ENCODE data around the gene ZNF474.

ZNF474 gene

GRCh38 chr5:122112733-122113558 lies 16.4 kb upstream of the ZNF474 start:
- no peak for TF ChIP-seq Cebpa-rat (IDR thresholded peaks at IDR 0.05)
- Histone ChIP-seq H3K36me3 (no peaks in the 10 kb centered on the region), H3K9ac (no peak overlapping the region), H4K20me1 (no peaks in the 10 kb centered on the region), H3K27me3 (no peaks in the 10 kb centered on the region), H3K4me3 (no peak overlapping the region), H3K4me1 (peaks cover 0 to 6% (median 0%) of the 10 kb centered on the region in 10 experiments; a peak in 3 of 20 replicates), H3K27ac (no peak overlapping the region), H3K4me2 (no peak overlapping the region), H3K9me3 (replicated peaks in 1 of 11) (no peaks in the 10 kb centered on the region)

DNA sequence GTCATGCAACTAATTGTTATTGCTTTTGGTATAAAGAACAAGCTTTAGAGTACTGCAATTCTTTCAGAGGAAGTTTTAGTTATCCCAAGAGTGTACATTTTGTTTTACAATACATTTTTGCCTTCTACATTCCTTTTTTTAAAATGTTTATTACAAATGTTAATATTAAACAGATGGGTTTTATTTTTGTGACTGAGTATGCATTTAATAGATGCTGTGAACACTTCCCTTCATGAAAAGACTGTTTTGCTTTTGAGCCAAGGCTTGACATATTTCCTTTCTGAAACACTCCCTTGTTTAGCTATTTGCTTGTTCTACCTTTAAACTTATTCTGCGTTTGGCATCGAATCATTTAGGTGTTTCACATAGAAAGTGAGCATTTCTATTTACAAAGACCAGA lies 14.8 kb upstream of the ZNF474 start:
- no peak for TF ChIP-seq Cebpa-rat (IDR thresholded peaks at IDR 0.05)
- H3K9me3 ChIP-seq (replicated peaks in 1 of 11), result no peaks in the 10 kb centered on the region
- no peak overlapping the region for H3K9ac ChIP-seq
- H3K4me1 ChIP-seq, result peaks cover 0 to 6% (median 0%) of the 10 kb centered on the region in 10 experiments; a peak in 3 of 20 replicates
- H3K36me3 ChIP-seq, result no peaks in the 10 kb centered on the region
- H3K27me3 ChIP-seq, result no peaks in the 10 kb centered on the region
- no peak overlapping the region for H3K4me2 ChIP-seq
- no peak overlapping the region for H3K27ac ChIP-seq
- H3K4me3 ChIP-seq, result no peak overlapping the region
- no peaks in the 10 kb centered on the region for H4K20me1 ChIP-seq

DNA sequence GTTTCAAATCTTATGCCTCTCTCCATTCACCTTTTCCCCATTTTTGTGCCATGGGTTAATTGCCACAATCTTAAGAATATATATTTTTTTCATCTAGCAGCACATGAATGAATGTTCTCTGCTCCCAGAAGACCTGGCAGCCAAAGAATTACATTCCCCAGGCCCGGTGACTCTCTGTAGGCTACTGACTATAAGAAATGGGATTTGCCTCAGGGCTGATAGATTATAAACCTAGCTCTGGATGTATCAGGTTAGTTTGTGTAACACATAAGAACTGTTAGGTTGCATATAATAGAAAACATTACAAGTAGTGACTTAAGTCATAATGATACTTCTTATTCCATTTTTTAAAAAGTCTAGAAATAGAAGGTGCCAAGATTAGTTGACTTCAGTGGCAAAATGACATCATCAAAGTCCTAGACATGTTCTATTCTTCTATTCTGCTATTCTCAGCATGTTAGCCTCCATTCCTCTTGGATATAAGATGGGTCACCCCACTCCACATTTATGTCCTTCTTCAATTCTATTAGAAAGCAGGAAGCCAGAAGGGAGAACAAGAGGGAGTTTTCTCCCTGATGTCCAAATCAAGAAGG lies 10.9 kb upstream of the ZNF474 start:
- H3K4me1 ChIP-seq, result peaks cover 0 to 6% (median 0%) of the 10 kb centered on the region in 10 experiments; a peak in 3 of 20 replicates
- no peak for TF ChIP-seq Cebpa-rat (IDR thresholded peaks at IDR 0.05)
- no peaks in the 10 kb centered on the region for H3K9me3 ChIP-seq (replicated peaks in 1 of 11)
- no peaks in the 10 kb centered on the region for H3K36me3 ChIP-seq
- H3K4me2 ChIP-seq, result no peak overlapping the region
- no peak overlapping the region for H3K4me3 ChIP-seq
- H3K27me3 ChIP-seq, result no peaks in the 10 kb centered on the region
- H3K9ac ChIP-seq, result no peak overlapping the region
- H4K20me1 ChIP-seq, result no peaks in the 10 kb centered on the region
- H3K27ac ChIP-seq, result no peak overlapping the region

- no peak overlapping the region for H3K27ac ChIP-seq
Measured at GRCh38 chr5:122119205-122119604, 10.1 kb upstream of the ZNF474 start.

DNA sequence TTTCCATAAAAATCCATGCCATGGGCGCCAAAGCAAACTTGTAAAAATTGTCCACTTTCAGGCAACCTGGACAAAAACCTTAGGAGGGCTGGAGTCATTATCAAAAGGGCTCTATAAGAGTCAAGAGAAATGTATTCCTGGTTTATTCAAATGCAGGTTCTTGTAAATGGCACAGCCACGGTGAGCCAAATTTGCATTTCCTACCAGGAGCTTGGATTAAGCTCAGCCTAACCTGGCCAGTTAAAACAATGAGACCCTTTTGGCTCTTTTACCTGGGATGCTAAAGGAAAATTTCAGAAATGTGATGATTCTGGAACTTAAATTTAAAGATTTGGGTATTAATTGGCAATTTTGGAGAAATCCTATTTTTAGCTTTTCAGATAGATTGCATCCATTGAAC lies 8.9 kb upstream of the ZNF474 start:
- no peak for TF ChIP-seq Cebpa-rat (IDR thresholded peaks at IDR 0.05)
- no peaks in the 10 kb centered on the region for H3K36me3 ChIP-seq

More at GRCh38 chr5:122119205-122119604, 10.1 kb upstream of the ZNF474 start:
- Histone ChIP-seq H3K4me3 (no peak overlapping the region), H3K4me2 (no peak overlapping the region), H3K9ac (no peak overlapping the region), H3K27me3 (no peaks in the 10 kb centered on the region), H3K4me1 (peaks cover 0 to 6% (median 0%) of the 10 kb centered on the region in 10 experiments; a peak in 3 of 20 replicates), H4K20me1 (no peaks in the 10 kb centered on the region), H3K9me3 (replicated peaks in 1 of 11) (no peaks in the 10 kb centered on the region), H3K36me3 (no peaks in the 10 kb centered on the region)
- no peak for TF ChIP-seq Cebpa-rat (IDR thresholded peaks at IDR 0.05)

DNA sequence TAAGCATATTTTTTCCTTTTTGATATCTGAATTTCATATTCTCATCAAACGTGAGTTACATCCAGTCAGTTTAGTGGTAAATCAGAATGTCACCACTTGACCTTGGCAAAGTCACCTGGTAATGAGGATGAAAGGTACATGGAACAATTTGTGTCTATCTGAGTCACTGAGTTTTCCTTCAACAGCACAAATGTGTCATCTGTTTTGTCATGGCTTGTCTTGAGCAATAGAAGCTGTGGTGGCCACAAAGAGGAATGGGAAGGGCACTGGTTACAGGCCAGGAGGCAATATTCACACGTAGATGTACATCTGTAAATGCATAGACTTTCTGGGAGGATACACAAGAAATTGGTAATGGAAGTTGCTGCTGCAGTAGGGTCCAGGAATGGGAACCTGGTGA lies 8.4 kb upstream of the ZNF474 start:
- TF ChIP-seq Cebpa-rat (IDR thresholded peaks at IDR 0.05), result no peak
- H4K20me1 ChIP-seq, result no peaks in the 10 kb centered on the region
- H3K36me3 ChIP-seq, result no peaks in the 10 kb centered on the region
- H3K4me2 ChIP-seq, result no peak overlapping the region
- peaks cover 0 to 6% (median 0%) of the 10 kb centered on the region in 10 experiments; a peak in 3 of 20 replicates for H3K4me1 ChIP-seq
- H3K9ac ChIP-seq, result no peak overlapping the region
- H3K27ac ChIP-seq, result no peak overlapping the region
- H3K9me3 ChIP-seq (replicated peaks in 1 of 11), result no peaks in the 10 kb centered on the region
- H3K4me3 ChIP-seq, result no peak overlapping the region
- no peaks in the 10 kb centered on the region for H3K27me3 ChIP-seq

More for the DNA sequence above, 8.9 kb upstream of the ZNF474 start:
- H3K4me2 ChIP-seq, result no peak overlapping the region
- H3K9me3 ChIP-seq (replicated peaks in 1 of 11), result no peaks in the 10 kb centered on the region
- H3K27me3 ChIP-seq, result no peaks in the 10 kb centered on the region
- H4K20me1 ChIP-seq, result no peaks in the 10 kb centered on the region
- H3K9ac ChIP-seq, result no peak overlapping the region
- H3K4me3 ChIP-seq, result no peak overlapping the region
- no peak overlapping the region for H3K27ac ChIP-seq
- peaks cover 0 to 6% (median 0%) of the 10 kb centered on the region in 10 experiments; a peak in 3 of 20 replicates for H3K4me1 ChIP-seq

- Histone ChIP-seq H3K4me2 (no peak overlapping the region), H3K36me3 (no peaks in the 10 kb centered on the region), H3K4me3 (no peak overlapping the region), H3K9ac (no peak overlapping the region), H3K27me3 (no peaks in the 10 kb centered on the region), H3K27ac (no peak overlapping the region), H3K4me1 (no peaks in the 10 kb centered on the region), H4K20me1 (no peaks in the 10 kb centered on the region), H3K9me3 (replicated peaks in 1 of 11) (no peaks in the 10 kb centered on the region)
- no peak for TF ChIP-seq Cebpa-rat (IDR thresholded peaks at IDR 0.05)
Measured at GRCh38 chr5:122121479-122122465, 7.6 kb upstream of the ZNF474 start.

DNA sequence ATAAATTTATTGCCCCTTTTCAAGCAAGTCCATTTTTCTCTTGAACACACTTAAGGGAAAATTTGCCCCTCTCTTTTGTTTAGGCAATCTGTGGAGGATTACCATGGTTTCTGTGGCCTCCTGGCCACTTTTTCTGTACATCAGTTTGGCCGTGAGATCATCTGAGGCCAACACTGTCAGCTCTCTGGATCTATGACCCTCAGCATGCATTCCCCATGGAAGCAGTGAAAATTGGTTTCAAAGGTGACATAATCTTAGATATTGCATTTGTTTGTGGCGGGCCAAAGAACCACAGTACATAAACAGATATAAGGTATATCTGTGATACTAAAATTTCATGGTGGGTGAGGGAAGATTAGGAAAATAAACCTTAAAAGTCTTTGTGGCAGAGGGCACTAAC lies 4.6 kb upstream of the ZNF474 start:
- no peak overlapping the region for H3K4me2 ChIP-seq
- H3K4me3 ChIP-seq, result no peak overlapping the region
- TF ChIP-seq Cebpa-rat (IDR thresholded peaks at IDR 0.05), result no peak
- H3K9ac ChIP-seq, result no peak overlapping the region
- no peak overlapping the region for H3K27ac ChIP-seq
- H3K9me3 ChIP-seq (replicated peaks in 1 of 11), result no peaks in the 10 kb centered on the region
- H3K36me3 ChIP-seq, result no peaks in the 10 kb centered on the region
- no peaks in the 10 kb centered on the region for H4K20me1 ChIP-seq
- no peaks in the 10 kb centered on the region for H3K27me3 ChIP-seq
- no peaks in the 10 kb centered on the region for H3K4me1 ChIP-seq

DNA sequence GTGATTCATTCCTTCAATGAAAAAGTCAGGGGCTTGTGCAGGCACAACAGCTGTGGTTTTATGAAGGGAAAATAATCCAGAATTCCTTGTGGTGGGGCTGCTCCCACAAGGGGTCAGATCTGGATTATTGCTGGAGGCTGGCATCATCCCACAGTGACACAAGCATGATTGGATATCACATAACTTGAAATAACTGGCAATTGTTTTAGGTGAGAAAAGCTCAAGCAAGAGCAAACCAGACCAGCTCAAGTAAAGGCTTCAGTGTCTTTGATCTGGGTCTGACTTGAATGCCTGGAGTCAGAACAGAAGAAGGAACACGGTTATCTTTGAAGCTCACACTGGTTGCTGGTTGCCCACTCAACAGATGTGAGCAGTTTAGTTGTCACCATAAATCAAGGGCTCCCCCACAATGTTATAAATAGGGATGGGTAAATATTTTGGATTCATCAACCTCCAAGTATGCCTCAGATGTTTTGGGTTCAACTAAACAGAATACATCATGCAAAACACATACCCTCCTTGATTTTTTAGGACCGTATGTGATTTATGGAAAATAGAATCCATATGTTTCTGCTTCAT lies 3.1 kb upstream of the ZNF474 start:
- no peak for TF ChIP-seq Cebpa-rat (IDR thresholded peaks at IDR 0.05)

More for the DNA sequence above, 3.1 kb upstream of the ZNF474 start:
- H3K4me3 ChIP-seq, result no peak overlapping the region
- H4K20me1 ChIP-seq, result no peaks in the 10 kb centered on the region
- no peaks in the 10 kb centered on the region for H3K27me3 ChIP-seq
- no peaks in the 10 kb centered on the region for H3K4me1 ChIP-seq
- H3K4me2 ChIP-seq, result no peak overlapping the region
- H3K27ac ChIP-seq, result no peak overlapping the region
- H3K36me3 ChIP-seq, result no peaks in the 10 kb centered on the region
- H3K9me3 ChIP-seq (replicated peaks in 1 of 11), result no peaks in the 10 kb centered on the region
- H3K9ac ChIP-seq, result no peak overlapping the region

Measured in BLaER1 treated with 17β-estradiol and CSF1 and Interleukin-3, amounts not matched to agents 10 nM and 100 nM (cell line).